Islet of Langerhans (tissue), 1 donor: Measurements from ENCODE around the gene MEGF6.

Source experiments
- FAIRE-seq: peaks from one replicate; lab custom pipeline; 2011; peaks lifted over from hg19 to GRCh38; lab: Jason Lieb, UNC

The MEGF6 gene

DNA sequence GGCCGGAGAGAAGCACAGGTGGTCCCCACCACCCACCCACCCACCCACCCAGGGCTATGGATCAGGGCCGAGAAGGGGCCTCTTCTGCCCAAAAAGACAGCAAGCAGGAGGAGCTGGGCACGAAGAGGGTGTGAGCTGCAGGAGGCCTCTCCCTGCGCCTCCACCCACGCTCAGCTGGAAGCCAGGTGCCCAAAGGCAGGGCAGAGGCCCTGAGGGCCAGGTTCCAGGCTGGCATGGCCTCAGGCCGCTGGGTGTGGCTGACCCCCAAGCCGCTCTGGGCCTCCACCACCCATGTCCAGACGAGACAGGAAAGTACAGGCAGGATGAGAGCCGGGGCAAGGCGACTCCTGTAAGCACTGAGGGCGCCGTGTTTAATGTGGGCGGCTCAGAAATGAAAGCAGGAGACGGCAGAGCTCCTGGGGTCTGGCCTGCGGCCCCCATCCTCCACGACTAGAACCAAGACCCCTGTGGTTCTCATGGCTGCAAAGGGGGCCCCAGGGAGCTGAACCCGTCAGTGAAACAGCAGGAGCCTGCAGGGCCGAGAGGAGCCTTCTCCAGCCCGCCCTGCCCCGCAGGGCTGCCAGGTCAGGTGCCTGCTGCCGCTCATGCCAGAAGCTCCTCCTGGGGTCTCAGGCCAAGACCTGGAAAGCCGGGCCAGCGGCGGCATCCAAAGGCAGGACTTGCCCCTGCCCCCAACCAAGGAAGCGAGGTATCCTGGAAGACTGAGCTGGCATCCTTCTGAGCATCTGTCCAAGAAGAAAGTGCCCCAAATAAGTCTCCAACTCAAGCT lies 56.0 kb downstream of the MEGF6 start:
- no peak for FAIRE-seq

DNA sequence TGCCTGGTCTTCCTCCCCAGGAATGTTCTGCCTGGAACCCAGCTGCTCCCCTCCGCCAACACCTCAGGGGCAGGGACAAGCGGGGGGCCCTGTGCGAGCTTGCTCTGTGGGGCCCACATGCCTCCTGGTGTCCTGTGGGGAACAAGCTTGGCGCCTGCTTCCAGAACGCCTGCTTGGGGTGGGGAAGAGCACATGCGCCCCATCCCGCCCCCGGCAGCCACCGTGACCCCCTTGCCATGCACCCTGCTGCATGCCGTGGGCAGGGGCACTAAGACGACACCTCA lies 57.4 kb downstream of the MEGF6 start:
- FAIRE-seq: no peak

- no peak for FAIRE-seq
Measured at GRCh38 chr1:3553166-3553939, 58.0 kb downstream of the MEGF6 start.

- no peak for FAIRE-seq
Measured at GRCh38 chr1:3552751-3553150, 58.6 kb downstream of the MEGF6 start.

DNA sequence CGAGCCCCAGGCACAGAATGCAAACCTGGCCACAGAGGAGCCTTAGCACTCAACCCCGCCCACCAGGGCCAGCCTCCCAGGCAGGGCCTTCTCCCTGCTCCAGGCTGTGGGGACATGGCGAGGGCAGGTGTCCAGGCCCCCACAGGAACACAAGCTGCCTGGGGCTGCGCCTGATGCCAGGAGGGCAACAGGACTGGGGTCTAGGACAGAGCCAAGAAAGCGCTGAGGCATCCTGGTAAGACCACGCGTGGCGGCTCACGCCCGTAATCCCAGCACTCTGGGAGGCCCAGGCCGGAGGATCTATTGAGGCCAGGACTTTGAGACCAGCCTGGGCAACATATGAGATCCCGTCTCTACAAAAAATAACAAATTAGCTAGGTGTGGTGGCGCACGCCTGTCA lies 59.1 kb downstream of the MEGF6 start:
- FAIRE-seq: no peak

- FAIRE-seq: no peak
Measured at GRCh38 chr1:3551711-3552110, 59.6 kb downstream of the MEGF6 start.

DNA sequence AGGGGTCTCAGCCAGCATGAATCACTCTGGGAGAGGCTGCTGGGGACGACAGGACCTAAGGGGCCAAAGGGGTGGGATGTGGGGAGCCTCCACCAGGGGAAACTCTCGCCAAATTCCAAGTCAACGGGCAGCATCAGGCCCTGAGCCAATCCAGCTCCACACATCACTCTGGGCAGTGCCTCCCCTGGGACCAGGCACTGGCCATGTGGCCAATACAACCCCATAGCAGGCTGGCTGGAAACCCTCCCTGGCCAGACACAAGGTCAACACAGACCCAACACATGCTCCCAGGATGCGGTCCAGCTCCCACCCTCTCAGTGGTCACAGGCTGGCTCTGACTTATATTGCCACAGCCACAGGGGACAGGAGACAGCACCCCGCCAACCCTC lies 60.0 kb downstream of the MEGF6 start:
- FAIRE-seq: no peak

DNA sequence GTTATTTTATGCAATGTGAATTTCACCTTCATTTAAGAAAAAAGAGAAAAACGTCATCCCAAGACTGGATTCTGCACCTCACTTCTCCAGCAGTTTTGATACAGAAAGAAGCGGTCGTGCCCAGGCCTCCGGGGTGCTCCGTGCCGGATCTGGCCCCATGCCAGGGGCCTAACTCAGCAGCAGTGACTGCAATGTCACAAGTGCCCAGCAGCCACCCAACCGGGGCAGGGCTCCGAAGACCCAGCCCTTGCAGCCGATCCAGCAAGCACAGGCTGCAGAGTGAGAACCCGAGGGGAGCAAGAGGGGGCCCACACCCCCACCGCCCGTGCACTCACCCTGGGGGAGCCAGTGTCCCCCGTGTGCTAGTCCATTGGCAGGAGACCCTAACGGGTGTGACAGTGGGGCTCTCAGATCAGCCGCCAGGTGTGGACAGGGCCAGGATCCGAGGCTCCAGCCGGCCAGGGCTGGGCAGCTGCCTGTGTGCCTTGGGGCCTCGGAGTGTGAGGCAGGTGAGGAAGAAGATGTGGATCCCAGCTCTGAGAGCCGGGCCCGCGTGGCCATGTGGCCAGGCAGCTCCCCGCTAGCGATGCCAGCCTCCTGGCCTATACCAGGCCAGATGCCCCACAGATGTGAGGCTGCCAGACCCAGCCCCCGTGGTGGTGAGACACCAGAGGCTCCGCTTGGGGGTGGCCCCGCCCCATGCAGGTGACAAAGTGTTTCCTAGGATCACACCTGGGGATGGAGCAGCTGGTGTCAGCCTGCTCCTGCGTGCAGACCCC lies 60.6 kb downstream of the MEGF6 start:
- no peak for FAIRE-seq

DNA sequence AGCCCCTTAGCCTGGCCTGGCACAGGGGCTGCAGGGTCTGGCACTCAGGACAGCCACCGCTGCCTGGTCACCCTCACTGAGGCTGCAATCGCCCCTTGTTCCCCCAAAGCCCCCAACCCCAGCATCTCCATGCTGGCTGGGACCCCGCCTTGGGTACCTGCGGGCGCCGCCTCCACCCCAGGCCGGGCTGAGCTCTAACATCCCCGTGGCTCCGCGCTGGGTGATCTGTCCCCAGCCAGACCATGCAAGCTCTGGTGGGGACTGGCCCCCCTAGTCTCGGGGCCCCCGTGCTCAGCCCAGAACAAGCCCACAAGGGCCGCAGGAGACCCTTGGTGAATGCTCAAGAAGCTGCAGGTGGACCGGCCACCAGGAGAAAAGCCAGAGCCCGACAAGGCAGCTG lies 62.4 kb downstream of the MEGF6 start:
- FAIRE-seq: no peak

DNA sequence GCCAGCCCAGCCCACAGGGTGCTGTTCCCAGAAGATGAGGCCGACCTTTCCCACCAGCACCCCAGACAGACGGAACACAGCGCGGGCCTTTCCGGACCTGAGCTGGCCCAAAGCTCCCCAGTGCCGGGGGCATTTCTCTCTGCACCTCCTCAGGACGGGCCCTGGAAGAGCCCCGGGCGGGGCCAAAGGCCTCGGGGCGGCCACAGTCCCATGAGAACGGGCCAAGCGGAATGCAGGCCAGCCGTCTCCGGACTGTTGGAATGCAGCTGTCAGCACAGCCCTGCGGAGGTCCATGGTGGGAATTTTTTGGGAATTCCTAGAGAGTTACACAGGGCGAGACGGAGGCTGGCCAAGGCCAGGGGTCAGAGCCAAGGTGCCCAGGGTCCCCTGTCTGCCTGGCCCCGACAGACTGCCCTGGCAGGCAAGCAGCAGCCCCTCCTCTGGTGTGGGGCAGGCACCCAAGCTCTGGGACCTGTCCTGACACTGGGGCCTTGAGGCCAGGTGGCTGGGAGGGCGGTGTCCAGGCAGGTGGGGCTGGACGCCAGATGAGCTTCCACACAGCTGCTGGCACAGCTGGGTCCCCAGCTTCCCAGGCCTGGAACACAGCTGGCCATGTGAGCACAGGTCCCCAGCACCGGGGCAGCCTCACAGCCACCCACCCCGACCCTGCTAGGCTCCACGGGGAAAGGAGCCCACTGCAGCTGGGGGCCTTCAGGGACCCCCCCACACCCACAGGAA lies 63.0 kb downstream of the MEGF6 start:
- FAIRE-seq: no peak

GRCh38 chr1:3547055-3548005 lies 64.0 kb downstream of the MEGF6 start:
- FAIRE-seq: no peak

GRCh38 chr1:3546048-3546384 lies 65.3 kb downstream of the MEGF6 start:
- no peak for FAIRE-seq

GRCh38 chr1:3545363-3546047 lies 65.8 kb downstream of the MEGF6 start:
- FAIRE-seq: no peak

DNA sequence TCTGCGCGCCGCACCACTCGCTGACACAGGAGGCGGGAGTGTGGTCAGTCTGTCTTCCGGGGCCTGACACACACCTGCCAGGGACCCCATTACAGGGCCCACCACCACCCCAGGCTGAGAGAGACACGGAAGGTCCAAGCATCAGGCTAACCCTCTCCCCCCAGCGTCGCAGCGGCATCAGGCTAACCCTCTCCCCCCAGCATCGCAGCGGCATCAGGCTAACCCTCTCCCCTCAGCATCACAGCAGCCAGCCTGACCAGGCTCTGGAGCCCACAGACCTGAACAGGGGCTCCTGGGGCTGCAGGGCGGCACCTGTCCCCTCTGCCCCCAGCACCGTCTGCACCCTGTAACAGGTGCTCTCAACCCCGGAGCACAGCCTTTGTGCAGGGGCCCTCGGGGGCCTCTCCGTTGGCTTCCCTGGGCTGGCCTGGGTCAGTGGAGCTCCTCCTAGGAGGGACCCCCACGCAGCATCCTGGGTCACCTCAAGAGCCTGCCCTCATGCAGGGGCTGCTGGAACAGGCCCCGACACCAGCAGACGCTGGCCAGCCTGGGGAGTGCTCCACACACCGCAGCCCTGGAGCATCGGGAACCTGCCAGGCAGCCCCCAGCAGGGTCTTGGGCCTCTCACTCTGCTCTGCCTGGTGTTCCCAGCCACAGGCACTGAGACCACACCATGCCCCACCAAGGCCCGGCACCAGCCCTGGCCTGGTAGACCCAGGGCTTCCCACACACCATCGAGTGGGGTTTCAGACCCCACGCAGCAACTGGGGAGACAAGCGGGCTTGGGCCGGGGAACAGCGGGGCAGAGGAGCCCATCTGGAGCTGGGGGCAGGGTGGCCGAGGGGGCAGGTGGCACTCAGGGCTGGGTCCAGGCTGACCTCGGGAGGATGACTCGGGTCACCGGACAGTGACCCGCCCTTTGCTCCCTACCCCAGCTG lies 67.0 kb downstream of the MEGF6 start:
- FAIRE-seq: no peak

DNA sequence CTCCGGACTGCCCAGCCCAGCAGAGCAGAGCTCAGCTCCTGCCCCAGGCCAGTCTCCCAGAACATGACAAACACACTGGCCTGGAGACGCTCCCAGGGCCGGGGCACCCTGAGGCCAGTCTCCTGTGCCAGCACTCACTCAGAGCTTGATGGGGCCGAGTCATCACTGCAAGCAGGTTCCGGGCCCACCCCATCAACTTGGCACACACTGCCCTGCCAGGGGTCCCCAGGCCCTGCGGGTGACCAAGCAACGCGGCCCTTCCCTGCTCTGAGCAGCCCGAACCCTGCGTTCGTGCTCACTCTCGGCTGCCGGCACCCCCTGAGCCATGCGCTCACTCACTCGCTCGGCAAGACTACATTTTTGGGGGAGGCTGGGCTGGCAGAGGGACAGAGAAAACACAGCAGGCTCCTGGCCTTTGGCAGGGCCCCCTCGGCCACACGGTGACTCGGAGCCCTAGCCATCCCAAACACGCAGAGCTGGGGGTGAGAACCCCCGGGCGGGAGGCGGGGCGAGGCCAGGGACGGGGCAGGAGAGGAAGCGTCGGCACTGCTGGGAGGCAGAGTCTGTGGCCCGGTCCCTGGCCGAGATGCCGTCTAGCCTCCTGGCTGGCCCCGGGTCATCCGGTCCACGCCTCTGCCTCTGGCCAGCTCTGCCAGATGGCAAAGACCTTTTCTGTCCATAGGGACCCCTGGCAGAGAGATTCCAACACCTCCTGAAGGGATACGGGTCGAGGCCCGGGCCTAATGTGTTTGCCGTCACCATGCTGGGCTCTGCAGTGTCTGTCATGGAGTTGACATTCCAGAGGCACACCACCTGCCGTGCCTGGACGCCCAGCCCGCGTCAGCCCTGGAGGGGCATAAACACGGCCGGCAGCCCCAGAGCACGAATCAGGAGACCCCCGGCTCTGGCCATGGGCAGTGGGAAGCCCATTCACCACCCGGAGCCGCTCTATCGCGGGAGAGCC lies 68.0 kb downstream of the MEGF6 start:
- no peak for FAIRE-seq

- FAIRE-seq: no peak
Measured at GRCh38 chr1:3542676-3543075, 68.6 kb downstream of the MEGF6 start.

- FAIRE-seq: no peak
Measured at GRCh38 chr1:3541936-3542335, 69.4 kb downstream of the MEGF6 start.

DNA sequence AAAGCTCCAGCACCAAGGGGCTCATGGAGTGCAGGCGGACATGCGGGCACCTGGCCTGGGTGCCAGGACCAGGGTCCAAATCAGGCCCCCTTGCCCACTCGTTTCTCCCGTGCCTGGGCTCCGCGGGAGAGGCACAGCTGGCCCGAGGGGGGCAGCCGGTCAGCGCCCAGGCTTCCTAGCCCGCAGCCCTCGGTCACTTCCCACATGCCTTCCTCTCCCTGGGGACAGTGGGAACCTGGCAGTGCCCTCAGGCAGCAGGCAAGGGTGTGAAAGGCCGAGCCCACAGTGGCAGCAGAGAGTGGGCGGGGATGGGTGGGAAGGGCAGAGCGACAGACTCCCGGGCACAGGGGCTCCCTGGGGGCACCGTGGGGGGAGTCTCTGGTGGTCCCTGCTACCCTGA lies 69.8 kb downstream of the MEGF6 start:
- FAIRE-seq: no peak

DNA sequence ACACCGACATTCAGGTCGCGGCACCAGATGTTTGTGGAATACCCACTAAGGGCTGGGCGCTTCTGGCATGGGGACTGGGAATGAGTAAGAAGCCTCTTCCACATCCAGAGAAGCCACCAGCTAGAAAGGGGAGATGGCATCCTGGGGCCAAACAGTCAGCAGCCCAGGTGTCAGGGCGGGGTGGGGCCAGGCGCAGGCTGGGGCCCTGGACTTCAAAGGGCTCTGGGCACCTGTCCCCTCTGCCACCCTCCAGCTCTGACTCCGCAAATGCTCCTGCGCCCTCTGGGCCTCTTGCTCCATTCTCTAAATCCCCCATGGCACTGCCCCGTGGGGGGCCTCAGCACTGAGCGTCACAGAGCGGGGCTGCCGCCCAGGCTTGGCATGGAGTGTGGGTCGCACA lies 70.4 kb downstream of the MEGF6 start:
- no peak for FAIRE-seq
